ENCODE results near the gene WDR83. TPM values are rescaled to one million over a fixed set of nuclear protein-coding genes. Genes with fewer than 3 reads are reported as not detected.

WDR83 gene
- total RNA-seq, 1 donor from 2014 or later = 14.6 TPM

DNA sequence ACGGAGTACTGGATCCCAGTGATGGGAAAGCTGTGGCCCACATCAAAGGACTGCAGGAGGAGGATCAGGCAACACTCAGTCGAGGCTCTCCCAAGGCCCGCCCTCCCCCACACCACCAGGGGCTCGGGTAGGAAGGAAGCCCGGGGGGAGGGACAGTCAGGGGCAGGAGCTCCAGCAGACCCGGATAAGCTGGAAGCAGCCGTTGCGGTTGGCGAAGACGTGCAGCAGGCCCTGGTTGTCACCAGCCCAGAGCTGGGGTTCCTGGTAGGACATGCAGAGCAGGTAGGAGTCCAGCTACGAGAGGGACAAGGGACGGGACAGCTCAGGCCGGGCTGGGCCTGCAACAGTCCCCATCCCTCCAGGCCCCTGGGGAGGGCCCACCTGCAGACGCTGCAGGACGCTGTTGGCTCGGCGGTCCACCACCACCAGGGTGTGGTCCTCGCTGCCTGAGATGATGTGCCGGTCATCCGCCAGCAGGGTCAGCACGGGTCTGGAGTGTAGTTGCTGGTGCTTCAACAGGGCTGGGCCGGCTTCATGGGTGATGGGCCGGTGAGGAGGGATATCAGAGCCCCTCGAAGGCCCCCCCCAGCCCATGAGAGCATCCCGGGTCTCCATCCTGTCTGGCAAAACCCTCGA, 23.1 kb downstream of the WDR83 start:
- H3K36me3 Mint-ChIP-seq = no peaks in the 10 kb centered on the region
- H3K27me3 Mint-ChIP-seq = no peaks in the 10 kb centered on the region
- no peak for DNase-seq (ENCODE audit: extremely low spot score, unreplicated experiment)
- no peak for TF ChIP-seq CTCF (conservative IDR thresholded peaks at IDR 0.05)
- H3K27ac Mint-ChIP-seq = no peak overlapping the region
- no peaks in the 10 kb centered on the region for H3K9me3 Mint-ChIP-seq
- H3K4me3 Mint-ChIP-seq = no peak overlapping the region
- H3K4me1 Mint-ChIP-seq (ENCODE audit: unreplicated experiment) = no peaks in the 10 kb centered on the region

DNA sequence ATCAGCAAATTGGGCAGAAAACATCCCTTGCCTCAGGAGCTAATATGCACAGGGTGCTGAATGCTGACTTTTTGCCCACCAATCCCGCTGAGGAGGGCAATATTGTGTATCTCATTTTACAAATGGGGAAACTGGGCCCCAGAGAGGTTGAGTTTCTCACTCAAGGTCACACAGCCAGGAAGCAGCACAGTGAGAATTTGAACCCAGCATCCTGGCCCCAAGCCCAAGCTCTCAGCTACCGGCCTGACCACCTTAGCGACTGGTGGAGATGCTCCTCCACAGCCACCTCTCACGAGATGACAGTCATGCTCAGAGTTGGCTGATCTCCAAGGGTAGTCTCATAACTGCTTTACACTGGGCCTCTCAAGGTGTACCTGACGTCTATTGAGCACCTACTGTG, 26.4 kb downstream of the WDR83 start:
- H3K4me3 Mint-ChIP-seq = no peak overlapping the region
- DNase-seq (ENCODE audit: extremely low spot score, unreplicated experiment) = no peak
- no peak for TF ChIP-seq CTCF (conservative IDR thresholded peaks at IDR 0.05)
- H3K27me3 Mint-ChIP-seq = no peaks in the 10 kb centered on the region
- H3K36me3 Mint-ChIP-seq = no peaks in the 10 kb centered on the region
- H3K9me3 Mint-ChIP-seq = no peaks in the 10 kb centered on the region
- H3K27ac Mint-ChIP-seq = no peak overlapping the region
- peaks cover 7% of the 10 kb centered on the region for H3K4me1 Mint-ChIP-seq (ENCODE audit: unreplicated experiment)

DNA sequence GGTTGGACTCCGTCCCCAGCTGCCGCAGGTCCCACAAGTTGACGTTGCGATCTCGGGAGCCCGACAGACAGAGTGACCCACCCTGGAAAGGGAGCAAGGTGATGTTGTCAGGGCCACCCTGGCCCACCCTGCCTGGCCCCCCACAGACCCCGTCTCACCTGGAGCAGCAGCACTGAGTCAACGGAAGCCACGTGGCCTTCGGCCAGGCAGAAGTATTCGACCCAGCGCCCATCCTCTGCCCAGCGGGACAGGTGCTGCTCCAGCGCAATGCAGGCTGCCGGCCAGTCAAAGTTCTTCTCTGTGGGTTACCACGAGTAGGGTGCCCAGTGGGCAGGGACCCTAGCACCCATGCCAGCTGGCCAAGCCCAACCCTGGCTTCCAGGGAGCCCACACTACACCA, 28.0 kb downstream of the WDR83 start:
- H3K9me3 Mint-ChIP-seq = no peaks in the 10 kb centered on the region
- peak overlapping the region; percentile 82 for H3K4me3 Mint-ChIP-seq
- peaks cover 4% of the 10 kb centered on the region for H3K36me3 Mint-ChIP-seq
- H3K27ac Mint-ChIP-seq = no peak overlapping the region
- H3K27me3 Mint-ChIP-seq = no peaks in the 10 kb centered on the region
- DNase-seq (ENCODE audit: extremely low spot score, unreplicated experiment) = no peak
- peaks cover 7% of the 10 kb centered on the region for H3K4me1 Mint-ChIP-seq (ENCODE audit: unreplicated experiment)
- no peak for TF ChIP-seq CTCF (conservative IDR thresholded peaks at IDR 0.05)

DNA sequence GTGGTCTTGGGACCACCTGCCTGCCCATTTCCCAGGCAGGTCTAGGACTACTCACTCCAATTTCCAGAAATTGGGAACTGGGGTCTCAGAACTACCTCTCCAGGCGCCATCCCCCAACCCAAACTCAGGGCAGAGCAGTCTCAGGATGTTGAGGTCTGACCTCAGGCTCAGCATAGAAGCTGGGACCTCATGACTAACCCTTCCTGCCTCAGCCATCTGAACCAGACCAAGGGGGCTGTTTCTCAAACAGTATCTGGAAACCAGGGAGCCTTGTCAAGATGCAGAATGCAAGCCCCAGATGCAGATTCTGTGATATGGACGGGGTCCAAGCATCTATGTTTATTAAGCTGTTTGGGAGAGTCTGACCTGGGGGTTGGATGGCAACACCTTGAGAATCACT, 28.5 kb downstream of the WDR83 start:
- no peaks in the 10 kb centered on the region for H3K9me3 Mint-ChIP-seq
- peaks cover 7% of the 10 kb centered on the region for H3K4me1 Mint-ChIP-seq (ENCODE audit: unreplicated experiment)
- no peaks in the 10 kb centered on the region for H3K27me3 Mint-ChIP-seq
- peaks cover 4% of the 10 kb centered on the region for H3K36me3 Mint-ChIP-seq
- no peak overlapping the region for H3K27ac Mint-ChIP-seq
- H3K4me3 Mint-ChIP-seq = peak overlapping the region; percentile 82
- no peak for TF ChIP-seq CTCF (conservative IDR thresholded peaks at IDR 0.05)
- DNase-seq (ENCODE audit: extremely low spot score, unreplicated experiment) = no peak

- peaks cover 7% of the 10 kb centered on the region for H3K4me1 Mint-ChIP-seq (ENCODE audit: unreplicated experiment)
These were observed 28.9 kb downstream of the WDR83 start for GRCh38 chr19:12695514-12695913.

More at GRCh38 chr19:12695514-12695913, 28.9 kb downstream of the WDR83 start:
- Mint-ChIP-seq H3K4me3 (peak overlapping the region; percentile 82), H3K27me3 (no peaks in the 10 kb centered on the region), H3K9me3 (no peaks in the 10 kb centered on the region), H3K27ac (no peak overlapping the region), H3K36me3 (peaks cover 4% of the 10 kb centered on the region)
- TF ChIP-seq CTCF (conservative IDR thresholded peaks at IDR 0.05) = no peak
- DNase-seq (ENCODE audit: extremely low spot score, unreplicated experiment) = no peak
